H9 (cell line): ENCODE measurements around the gene BHLHE41. TPM values are rescaled to one million over a fixed set of nuclear protein-coding genes. Genes with fewer than 3 reads are reported as not detected.

Experiments
- DNase-seq: peaks from one replicate; pipeline ENCODE4 v3.0.0-alpha.2; 2017
- H2AFZ ChIP-seq: one replicate; pipeline ENCODE4 v1.6.1; 2013; ENCODE audit warnings: mild to moderate bottlenecking, low read length, control low read depth, moderate library complexity
- H2AK5ac ChIP-seq: 2 replicates; pipeline ENCODE4 v1.6.1; 2013; ENCODE audit warnings: low read length, control low read depth, mixed read lengths; ENCODE audit not compliant: insufficient read length
- H2BK120ac ChIP-seq: one replicate; pipeline ENCODE4 v1.6.1; 2013; ENCODE audit warnings: low read depth, mild to moderate bottlenecking, low read length, control low read depth, inconsistent platforms; ENCODE audit not compliant: poor library complexity, severe bottlenecking
- H2BK12ac ChIP-seq: 2 replicates; pipeline ENCODE4 v1.6.1; 2013; ENCODE audit warnings: low read length, control low read depth, mixed read lengths, low read depth; ENCODE audit not compliant: insufficient read length
- H2BK15ac ChIP-seq: 2 replicates; pipeline ENCODE4 v1.6.1; 2013; ENCODE audit warnings: low read depth, low read length, control low read depth
- H2BK20ac ChIP-seq: one replicate; pipeline ENCODE4 v1.6.1; 2013; ENCODE audit warnings: low read depth, mild to moderate bottlenecking, low read length, control low read depth, inconsistent platforms; ENCODE audit not compliant: poor library complexity, severe bottlenecking
- H2BK5ac ChIP-seq: 2 replicates; pipeline ENCODE4 v1.6.1; 2013; ENCODE audit warnings: low read length, control low read depth, mixed read lengths; ENCODE audit not compliant: insufficient read length
- H3K14ac ChIP-seq: 2 replicates; pipeline ENCODE4 v1.6.1; 2013; ENCODE audit warnings: low read length, control low read depth; ENCODE audit not compliant: insufficient read depth
- H3K18ac ChIP-seq: 2 replicates; pipeline ENCODE4 v1.6.1; 2013; ENCODE audit warnings: low read depth, mild to moderate bottlenecking, mixed read lengths, low read length, control low read depth; ENCODE audit not compliant: insufficient read length
- H3K23ac ChIP-seq: 2 replicates; pipeline ENCODE4 v1.6.1; 2013; ENCODE audit warnings: low read length, control low read depth, mixed read lengths, low read depth; ENCODE audit not compliant: insufficient read length
- H3K23me2 ChIP-seq: 2 replicates; pipeline ENCODE4 v1.6.1; 2013; ENCODE audit warnings: low read depth, mild to moderate bottlenecking, mixed read lengths, low read length, control low read depth; ENCODE audit not compliant: insufficient read length, poor library complexity, severe bottlenecking
- H3K27ac ChIP-seq: 2 replicates; pipeline ENCODE4 v1.5.1; 2013; ENCODE audit warnings: low read length, control low read depth, mixed read lengths, low read depth; ENCODE audit not compliant: insufficient read length
- H3K27me3 ChIP-seq: 2 replicates; pipeline ENCODE4 v1.6.1; 2013; ENCODE audit warnings: low read length, control low read depth, inconsistent platforms; ENCODE audit not compliant: insufficient read depth
- H3K4ac ChIP-seq: 2 replicates; pipeline ENCODE4 v1.6.1; 2013; ENCODE audit warnings: low read depth, mild to moderate bottlenecking, control low read depth, inconsistent platforms, low read length, moderate library complexity
- H3K4me1 ChIP-seq: 2 replicates; pipeline ENCODE4 v1.6.1; 2013; ENCODE audit warnings: low read length, control low read depth, inconsistent platforms; ENCODE audit not compliant: insufficient read depth
- H3K4me2 ChIP-seq: 2 replicates; pipeline ENCODE4 v1.6.1; 2013; ENCODE audit warnings: low read length, control low read depth, mixed read lengths; ENCODE audit not compliant: insufficient read length, insufficient read depth
- H3K56ac ChIP-seq: 2 replicates; pipeline ENCODE4 v1.6.1; 2013; ENCODE audit warnings: low read depth, mild to moderate bottlenecking, mixed read lengths, low read length, control low read depth; ENCODE audit not compliant: insufficient read length
- H3K79me1 ChIP-seq: 2 replicates; pipeline ENCODE4 v1.6.1; 2013; ENCODE audit warnings: low read depth, mild to moderate bottlenecking, moderate library complexity, low read length, control low read depth, inconsistent platforms; ENCODE audit not compliant: insufficient read depth, poor library complexity, severe bottlenecking
- H3K79me2 ChIP-seq: 2 replicates; pipeline ENCODE4 v1.6.1; 2013; ENCODE audit warnings: low read length, control low read depth, inconsistent platforms; ENCODE audit not compliant: insufficient read depth
- H3K9ac ChIP-seq: 2 replicates; pipeline ENCODE4 v1.6.1; 2013; ENCODE audit warnings: low read length, control low read depth, mixed read lengths; ENCODE audit not compliant: insufficient read length; ENCODE audit errors: extremely low read depth
- H3K9me3 ChIP-seq: one replicate; pipeline ENCODE4 v1.6.1; 2013; ENCODE audit warnings: low read depth, low read length, inconsistent platforms; ENCODE audit not compliant: control insufficient read depth
- H3T11ph ChIP-seq: one replicate; pipeline ENCODE4 v1.6.1; 2013; ENCODE audit warnings: mild to moderate bottlenecking, low read length, control low read depth, inconsistent platforms
- H4K20me1 ChIP-seq: one replicate; pipeline ENCODE4 v1.6.1; 2013; ENCODE audit not compliant: control insufficient read depth, insufficient read length, insufficient read depth
- H4K5ac ChIP-seq: 2 replicates; pipeline ENCODE4 v1.6.1; 2013; ENCODE audit warnings: low read depth, mild to moderate bottlenecking, mixed read lengths, low read length, control low read depth; ENCODE audit not compliant: insufficient read length
- H4K8ac ChIP-seq: replicated peaks from 2 replicates; pipeline ENCODE4 v1.6.1; 2013; ENCODE audit warnings: low read length, control low read depth, mixed read lengths, low read depth; ENCODE audit not compliant: insufficient read length
- H4K91ac ChIP-seq: 2 replicates; pipeline ENCODE4 v1.6.1; 2013; ENCODE audit warnings: low read depth, mild to moderate bottlenecking, moderate library complexity, mixed read lengths, low read length, control low read depth; ENCODE audit not compliant: insufficient read length
- H3K27ac Mint-ChIP-seq, 3 experiments: 2 replicates in 2 of 3; 3 replicates in 1 of 3; pipeline ENCODE4 v1.8.0; 2020 to 2021; ENCODE audit warnings: mixed read lengths in 3 of 3, mild to moderate bottlenecking in 1 of 3, moderate library complexity in 1 of 3
- H3K27me3 Mint-ChIP-seq: 2 replicates; pipeline ENCODE4 v1.8.0; 2021; ENCODE audit warnings: low read depth, mild to moderate bottlenecking, moderate library complexity, mixed read lengths
- H3K36me3 Mint-ChIP-seq, 3 experiments: 2 replicates in 2 of 3; 3 replicates in 1 of 3; pipeline ENCODE4 v1.8.0; 2020 to 2021; ENCODE audit warnings: low read depth in 3 of 3, mixed read lengths in 3 of 3; ENCODE audit not compliant: insufficient read depth in 1 of 3
- H3K4me1 Mint-ChIP-seq, 2 experiments: 2 replicates each; pipeline ENCODE4 v1.8.0; 2020; ENCODE audit warnings: mixed read lengths in 2 of 2
- H3K4me3 Mint-ChIP-seq, 2 experiments: 2 replicates in 1 of 2; 3 replicates in 1 of 2; pipeline ENCODE4 v1.8.0; 2020 to 2021; ENCODE audit warnings: mild to moderate bottlenecking in 2 of 2, mixed read lengths in 2 of 2, moderate library complexity in 1 of 2
- H3K9me3 Mint-ChIP-seq, 2 experiments: 2 replicates in 1 of 2; 3 replicates in 1 of 2; pipeline ENCODE4 v1.8.0; 2020; ENCODE audit warnings: mild to moderate bottlenecking in 2 of 2, mixed read lengths in 2 of 2, moderate library complexity in 1 of 2
- WGBS: extraction: QIAGEN DNeasy Blood & Tissue Kit; methylation state at CpG from one replicate; pipeline ENCODE4 v1.1.7; 2013; ENCODE audit warnings: missing lambda C conversion rate, low lambda C conversion rate, mixed read lengths; ENCODE audit not compliant: insufficient read length; ENCODE audit errors: extremely low coverage; 5-methylcytosine and 5-hydroxymethylcytosine counted together
- total RNA-seq: library from RNA; stranded (reverse); gene quantifications from 2 replicates; pipeline ENCODE4 v1.2.1, GENCODE V29; 2021
- TF ChIP-seq, protein P1 (sequence below): fragments of 200-600 bp; sonication (generic); conservative IDR thresholded peaks from 3 replicates; pipeline ENCODE4 v1.8.0; 2021; ENCODE audit warnings: antibody characterized with exemption, mild to moderate bottlenecking

Gene BHLHE41
- total RNA-seq, 1 experiment from 2014 or later, result 0.33 TPM

GRCh38 chr12:26162905-26163304 lies 38.1 kb upstream of the BHLHE41 start:
- no peak overlapping the region for H4K8ac ChIP-seq
- WGBS, result no CpG with 5 or more reads among the region's 4 CpGs
- no peaks in the 10 kb centered on the region for H3K79me1 ChIP-seq
- H3K79me2 ChIP-seq, result no peaks in the 10 kb centered on the region
- no peak overlapping the region for H3K14ac ChIP-seq
- H3K9ac ChIP-seq, result no peak overlapping the region
- no peak overlapping the region for H3K4ac ChIP-seq
- H3K4me1 ChIP-seq, result no peaks in the 10 kb centered on the region
- no peak overlapping the region for H3T11ph ChIP-seq
- Mint-ChIP-seq H3K9me3 (no peaks in the 10 kb centered on the region), H3K27me3 (peaks cover 5% of the 10 kb centered on the region; the same call in 1 of the 2 replicates), H3K36me3 (no peaks in the 10 kb centered on the region), H3K4me1 (peaks cover 4 to 10% of the 10 kb centered on the region in 2 experiments), H3K4me3 (no peak overlapping the region), H3K27ac (no peak overlapping the region)
- no peak overlapping the region for H3K56ac ChIP-seq
- TF ChIP-seq, protein P1, sequence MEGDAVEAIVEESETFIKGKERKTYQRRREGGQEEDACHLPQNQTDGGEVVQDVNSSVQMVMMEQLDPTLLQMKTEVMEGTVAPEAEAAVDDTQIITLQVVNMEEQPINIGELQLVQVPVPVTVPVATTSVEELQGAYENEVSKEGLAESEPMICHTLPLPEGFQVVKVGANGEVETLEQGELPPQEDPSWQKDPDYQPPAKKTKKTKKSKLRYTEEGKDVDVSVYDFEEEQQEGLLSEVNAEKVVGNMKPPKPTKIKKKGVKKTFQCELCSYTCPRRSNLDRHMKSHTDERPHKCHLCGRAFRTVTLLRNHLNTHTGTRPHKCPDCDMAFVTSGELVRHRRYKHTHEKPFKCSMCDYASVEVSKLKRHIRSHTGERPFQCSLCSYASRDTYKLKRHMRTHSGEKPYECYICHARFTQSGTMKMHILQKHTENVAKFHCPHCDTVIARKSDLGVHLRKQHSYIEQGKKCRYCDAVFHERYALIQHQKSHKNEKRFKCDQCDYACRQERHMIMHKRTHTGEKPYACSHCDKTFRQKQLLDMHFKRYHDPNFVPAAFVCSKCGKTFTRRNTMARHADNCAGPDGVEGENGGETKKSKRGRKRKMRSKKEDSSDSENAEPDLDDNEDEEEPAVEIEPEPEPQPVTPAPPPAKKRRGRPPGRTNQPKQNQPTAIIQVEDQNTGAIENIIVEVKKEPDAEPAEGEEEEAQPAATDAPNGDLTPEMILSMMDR, result no peak
- H3K9me3 ChIP-seq, result no peaks in the 10 kb centered on the region
- no peaks in the 10 kb centered on the region for H4K20me1 ChIP-seq
- H4K5ac ChIP-seq, result no peak overlapping the region
- no peak overlapping the region for H3K27ac ChIP-seq
- no peak overlapping the region for H2BK12ac ChIP-seq
- no peak overlapping the region for H4K91ac ChIP-seq
- H3K23ac ChIP-seq, result no peak overlapping the region
- DNase-seq, result no peak
- H2AFZ ChIP-seq, result no peak overlapping the region
- no peak overlapping the region for H2BK20ac ChIP-seq
- no peak overlapping the region for H3K18ac ChIP-seq
- H2BK120ac ChIP-seq, result no peak overlapping the region
- H2BK5ac ChIP-seq, result no peak overlapping the region
- no peak overlapping the region for H3K4me2 ChIP-seq
- H3K23me2 ChIP-seq, result no peaks in the 10 kb centered on the region
- H3K27me3 ChIP-seq, result no peaks in the 10 kb centered on the region
- no peak overlapping the region for H2AK5ac ChIP-seq
- no peak overlapping the region for H2BK15ac ChIP-seq
